ENCODE data around the gene FKBP1A. TPM values are rescaled to one million over a fixed set of nuclear protein-coding genes. Genes with fewer than 3 reads are reported as not detected.

The FKBP1A gene
- total and polyA plus RNA-seq, 12 donors, result 51.7 to 917 (median 137) TPM

- peak in 2 of 7 donors; percentile 35 to 51 for DNase-seq
- WGBS, 4 donors, result 65 to 72% (median 65%) methylated on average over 2 of the region's 2 CpGs
- Histone ChIP-seq H3K27me3 (no peaks in the 10 kb centered on the region), H3K4me1 (replicated peaks in 1 of 2) (no peaks in the 10 kb centered on the region), H3K27ac (no peak overlapping the region), H3K9me3 (replicated peaks in 1 of 3) (no peaks in the 10 kb centered on the region), H3K36me3 (replicated peaks in 1 of 2) (no peaks in the 10 kb centered on the region), H3K4me3 (no peak overlapping the region)
- no peak for TF ChIP-seq CTCF (IDR thresholded peaks at IDR 0.05)
- no peak for TF ChIP-seq POLR2A (IDR thresholded peaks at IDR 0.05)
- intact Hi-C loops (cut with DNase I), result no loop called here
Measured at GRCh38 chr20:1434571-1435336, 41.9 kb upstream of the FKBP1A start.

- intact Hi-C loops (cut with DNase I), result no loop called here
Measured at GRCh38 chr20:1431158-1431557, 38.3 kb upstream of the FKBP1A start.

GRCh38 chr20:1430004-1430451 lies 37.2 kb upstream of the FKBP1A start:
- no peaks in the 10 kb centered on the region for H3K4me1 ChIP-seq (replicated peaks in 1 of 2)
- DNase-seq, result no peak
- no peak overlapping the region for H3K4me3 ChIP-seq
- intact Hi-C loops (cut with DNase I), result no loop called here
- H3K27me3 ChIP-seq, result no peaks in the 10 kb centered on the region
- TF ChIP-seq CTCF (IDR thresholded peaks at IDR 0.05) (no peak), POLR2A (IDR thresholded peaks at IDR 0.05) (no peak)
- 72 to 89% (median 86%) methylated on average over 1 of the region's 1 CpG for WGBS, 4 donors
- no peak overlapping the region for H3K27ac ChIP-seq
- no peaks in the 10 kb centered on the region for H3K9me3 ChIP-seq (replicated peaks in 1 of 3)
- no peaks in the 10 kb centered on the region for H3K36me3 ChIP-seq (replicated peaks in 1 of 2)

More at GRCh38 chr20:1431158-1431557, 38.3 kb upstream of the FKBP1A start:
- H3K27ac ChIP-seq, result no peak overlapping the region
- no peak for TF ChIP-seq POLR2A (IDR thresholded peaks at IDR 0.05)
- no peak for TF ChIP-seq CTCF (IDR thresholded peaks at IDR 0.05)
- no peak overlapping the region for H3K4me3 ChIP-seq
- H3K36me3 ChIP-seq (replicated peaks in 1 of 2), result no peaks in the 10 kb centered on the region
- WGBS, 4 donors, result 35 to 51% (median 39%) methylated on average over 1 of the region's 1 CpG
- no peak for DNase-seq
- no peaks in the 10 kb centered on the region for H3K9me3 ChIP-seq (replicated peaks in 1 of 3)
- H3K27me3 ChIP-seq, result no peaks in the 10 kb centered on the region
- no peaks in the 10 kb centered on the region for H3K4me1 ChIP-seq (replicated peaks in 1 of 2)

- Histone ChIP-seq H3K27me3 (no peaks in the 10 kb centered on the region), H3K9me3 (replicated peaks in 1 of 3) (no peaks in the 10 kb centered on the region), H3K27ac (no peak overlapping the region), H3K4me1 (replicated peaks in 1 of 2) (no peaks in the 10 kb centered on the region), H3K36me3 (replicated peaks in 1 of 2) (no peaks in the 10 kb centered on the region), H3K4me3 (no peak overlapping the region)
- 62 to 79% (median 71%) methylated on average over 4 of the region's 4 CpGs for WGBS, 4 donors
- TF ChIP-seq POLR2A (IDR thresholded peaks at IDR 0.05) (no peak), CTCF (IDR thresholded peaks at IDR 0.05) (no peak)
- intact Hi-C loops (cut with DNase I), result no loop called here
- DNase-seq, result no peak
Measured at GRCh38 chr20:1429143-1429728, 36.4 kb upstream of the FKBP1A start.

All from adrenal gland (tissue), 12 donors.